OCI-LY7 (cell line): ENCODE measurements around the gene EHMT2. TPM values are rescaled to one million over a fixed set of nuclear protein-coding genes. Genes with fewer than 3 reads are reported as not detected.
"Not testable (repeated sequence)": the region's sequence is repeated elsewhere in the genome, so short reads cannot be mapped to it uniquely, and the experiment has no call there.

Source experiments
- BruUV-seq: library from RNA; stranded (reverse); fragments of 400-500 nt; replicated peaks from 2 replicates; lab custom pipeline; 2021; lab: Mats Ljungman, UMichigan
- CTCF ChIA-PET: fragments of 300-600 bp; sonication (Branson Sonifier 250); formaldehyde crosslinking; loops from one replicate; lab custom pipeline; 2022; ENCODE audit warnings: antibody characterized with exemption; ENCODE audit not compliant: unreplicated experiment; lab: Charles Lee
- POLR2A ChIA-PET: fragments of 300-600 bp; sonication (Branson Sonifier 250); formaldehyde crosslinking; loops from one replicate; lab custom pipeline; 2022; ENCODE audit warnings: antibody characterized with exemption; lab: Charles Lee
- DNase-seq: peaks from one replicate; pipeline ENCODE4 v3.0.0-alpha.2; 2015; ENCODE audit warnings: low spot score
- H2AFZ ChIP-seq: fragments of 200-600 bp; sonication (generic), shearing (Covaris generic); 2 replicates; pipeline ENCODE4 v1.6.1; 2014; ENCODE audit warnings: mild to moderate bottlenecking, antibody characterized with exemption, low read length, moderate library complexity
- H3K27ac ChIP-seq: fragments of 200-600 bp; sonication (generic); 2 replicates; pipeline ENCODE4 v1.5.1; 2014; ENCODE audit warnings: mixed run types, low read depth, mild to moderate bottlenecking, moderate library complexity, low read length, inconsistent platforms; ENCODE audit not compliant: poor library complexity, severe bottlenecking
- H3K36me3 ChIP-seq: fragments of 200-600 bp; sonication (generic); 2 replicates; pipeline ENCODE4 v1.6.1; 2014; ENCODE audit warnings: mild to moderate bottlenecking, antibody characterized with exemption, low read length, moderate library complexity, mixed read lengths; ENCODE audit not compliant: insufficient read depth
- H3K4me1 ChIP-seq: fragments of 200-600 bp; sonication (generic); 2 replicates; pipeline ENCODE4 v1.5.1; 2014; ENCODE audit warnings: mild to moderate bottlenecking, low read length; ENCODE audit not compliant: insufficient read depth, poor library complexity, severe bottlenecking
- H3K4me2 ChIP-seq: fragments of 200-600 bp; sonication (generic); 2 replicates; pipeline ENCODE4 v1.6.1; 2014; ENCODE audit warnings: mild to moderate bottlenecking, low read length
- H3K4me3 ChIP-seq: fragments of 200-600 bp; sonication (generic); 2 replicates; pipeline ENCODE4 v1.5.1; 2014; ENCODE audit warnings: mild to moderate bottlenecking, low read depth, low read length; ENCODE audit not compliant: poor library complexity, severe bottlenecking
- H3K79me2 ChIP-seq: fragments of 200-600 bp; sonication (generic); 2 replicates; pipeline ENCODE4 v1.6.1; 2016; ENCODE audit warnings: low read depth, mild to moderate bottlenecking, low read length, moderate library complexity, mixed read lengths; ENCODE audit not compliant: insufficient read depth
- H3K9me2 ChIP-seq: fragments of 200-600 bp; sonication (generic); 2 replicates; pipeline ENCODE4 v1.6.1; 2016; ENCODE audit warnings: mild to moderate bottlenecking, low read length, mixed read lengths; ENCODE audit not compliant: insufficient read depth
- H3K9me3 ChIP-seq: fragments of 200-600 bp; sonication (generic); 2 replicates; pipeline ENCODE4 v1.6.1; 2014; ENCODE audit warnings: mild to moderate bottlenecking, mixed run types, low read length, mixed read lengths
- H4K20me1 ChIP-seq: fragments of 200-600 bp; sonication (generic); 2 replicates; pipeline ENCODE4 v1.6.1; 2014; ENCODE audit warnings: mild to moderate bottlenecking, antibody characterized with exemption, low read length, moderate library complexity, mixed read lengths; ENCODE audit not compliant: insufficient read depth
- CTCF ChIP-seq: fragments of 200-600 bp; sonication (generic); conservative IDR thresholded peaks from 2 replicates; pipeline ENCODE4 v1.5.1; 2014; ENCODE audit warnings: mild to moderate bottlenecking, antibody characterized with exemption, low read length, moderate library complexity, mixed read lengths
- EZH2phosphoT487 ChIP-seq: fragments of 200-600 bp; sonication (generic); IDR thresholded peaks from 2 replicates; pipeline ENCODE4 v1.6.1; 2018; ENCODE audit warnings: low read depth, borderline replicate concordance, mild to moderate bottlenecking, mixed run types, antibody characterized with exemption, low read length, moderate library complexity, mixed read lengths
- intact Hi-C: fragments of 100-400 bp; cut with micrococcal nuclease; formaldehyde crosslinking; loops from one replicate; pipeline ENCODE4 v1.10.0; 2022; ENCODE audit not compliant: unreplicated experiment
- total RNA-seq, 2 experiments: library from RNA; depleted of rRNA in 1 of 2; stranded (reverse); fragments of >200 nt in 1 of 2; shearing (Covaris generic) in 1 of 2; gene quantifications; 2 replicates each; pipeline ENCODE4 v1.2.3, GENCODE V29; 2014 to 2022

The EHMT2 gene
- total RNA-seq, 2 experiments from 2014 or later = 49.5 to 76.8 TPM

GRCh38 chr6:31871046-31871659 lies 26.3 kb downstream of the EHMT2 start:
- TF ChIP-seq EZH2phosphoT487 = no peak
- CTCF ChIA-PET = no interaction called here
- no peak for DNase-seq
- Histone ChIP-seq H3K4me1 (peaks cover 8% of the 10 kb centered on the region), H3K4me2 (no peak overlapping the region), H3K9me3 (no peaks in the 10 kb centered on the region), H3K79me2 (no peaks in the 10 kb centered on the region), H3K4me3 (no peak overlapping the region), H3K27ac (no peak overlapping the region), H4K20me1 (no peaks in the 10 kb centered on the region), H3K36me3 (no peaks in the 10 kb centered on the region), H3K9me2 (no peaks in the 10 kb centered on the region), H2AFZ (no peak overlapping the region)
- intact Hi-C loops = no loop called here
- POLR2A ChIA-PET = no interaction called here
- no TSS peak for BruUV-seq

- BruUV-seq = no TSS peak
- TF ChIP-seq CTCF (peak; percentile 61), EZH2phosphoT487 (no peak)
- CTCF ChIA-PET = no interaction called here
Observed at GRCh38 chr6:31870385-31870921, 27.0 kb downstream of the EHMT2 start.

GRCh38 chr6:31869343-31869742 lies 28.2 kb downstream of the EHMT2 start:
- CTCF ChIA-PET = no interaction called here
- Histone ChIP-seq H3K9me3 (no peaks in the 10 kb centered on the region), H2AFZ (no peak overlapping the region), H3K4me1 (peaks cover 6% of the 10 kb centered on the region), H3K36me3 (no peaks in the 10 kb centered on the region), H3K9me2 (no peaks in the 10 kb centered on the region), H3K27ac (no peak overlapping the region), H3K4me3 (no peak overlapping the region), H4K20me1 (no peaks in the 10 kb centered on the region), H3K4me2 (no peak overlapping the region), H3K79me2 (no peaks in the 10 kb centered on the region)
- intact Hi-C loops = no loop called here
- TF ChIP-seq CTCF (no peak), EZH2phosphoT487 (no peak)
- no TSS peak for BruUV-seq
- POLR2A ChIA-PET = no interaction called here
- no peak for DNase-seq

More at GRCh38 chr6:31870385-31870921, 27.0 kb downstream of the EHMT2 start:
- Histone ChIP-seq H3K36me3 (no peaks in the 10 kb centered on the region), H3K9me2 (no peaks in the 10 kb centered on the region), H3K4me3 (no peak overlapping the region), H3K27ac (no peak overlapping the region), H3K9me3 (no peaks in the 10 kb centered on the region), H3K4me2 (no peak overlapping the region), H4K20me1 (no peaks in the 10 kb centered on the region), H3K4me1 (peaks cover 8% of the 10 kb centered on the region), H2AFZ (no peak overlapping the region), H3K79me2 (no peaks in the 10 kb centered on the region)
- DNase-seq = no peak
- intact Hi-C loops = no loop called here
- POLR2A ChIA-PET = no interaction called here

GRCh38 chr6:31868658-31868971 lies 28.9 kb downstream of the EHMT2 start:
- H3K4me1 ChIP-seq, H2AFZ ChIP-seq, BruUV-seq, CTCF ChIA-PET, H3K79me2 ChIP-seq, H3K36me3 ChIP-seq, POLR2A ChIA-PET, H3K9me3 ChIP-seq, DNase-seq, H3K27ac ChIP-seq, H3K4me2 ChIP-seq, H3K9me2 ChIP-seq, H3K4me3 ChIP-seq, intact Hi-C loops, H4K20me1 ChIP-seq: not testable (repeated sequence)
